Left ventricle myocardium inferior (tissue), 1 donor: Measurements from ENCODE around the gene CANT1. TPM values are rescaled to one million over a fixed set of nuclear protein-coding genes. Genes with fewer than 3 reads are reported as not detected.

ENCODE experiments used
- DNase-seq: peaks from one replicate; pipeline ENCODE4 v3.0.0-alpha.2; 2020
- H3K27ac ChIP-seq: fragments of 200-600 bp; replicated peaks from 2 replicates; pipeline ENCODE4 v1.8.0; 2021
- H3K27me3 ChIP-seq: fragments of 200-600 bp; 2 replicates; pipeline ENCODE4 v1.8.0; 2021; ENCODE audit warnings: low read depth
- H3K36me3 ChIP-seq: fragments of 200-600 bp; 2 replicates; pipeline ENCODE4 v1.8.0; 2021
- H3K4me1 ChIP-seq: fragments of 200-600 bp; 2 replicates; pipeline ENCODE4 v1.8.0; 2021
- H3K4me3 ChIP-seq: fragments of 200-600 bp; 2 replicates; pipeline ENCODE4 v1.8.0; 2021; ENCODE audit warnings: mild to moderate bottlenecking, moderate library complexity
- H3K9me3 ChIP-seq: fragments of 200-600 bp; replicated peaks from 2 replicates; pipeline ENCODE4 v1.8.0; 2021
- intact Hi-C: fragments of 100-400 bp; cut with micrococcal nuclease; formaldehyde crosslinking; loops from one replicate; pipeline ENCODE4 v1.11.0; 2022
- total RNA-seq: library from RNA; stranded (reverse); fragmentation: NEBNext Ultra II Directional; extraction: Animal tissue kit (Norgen Biotek cat#: 25700); gene quantifications from one replicate; pipeline ENCODE4 v1.2.1, GENCODE V29; 2021
- TF ChIP-seq, protein P1 (sequence below): fragments of 200-600 bp; IDR thresholded peaks from 2 replicates; pipeline ENCODE4 v1.8.0; 2021; ENCODE audit warnings: antibody characterized with exemption, mild to moderate bottlenecking, borderline replicate concordance
- donor health status: DM: no; HTN: yes; CAD: no; lungs with severe emphysema.

The CANT1 gene
- total RNA-seq, 1 donor from 2014 or later: 24.2 TPM

DNA sequence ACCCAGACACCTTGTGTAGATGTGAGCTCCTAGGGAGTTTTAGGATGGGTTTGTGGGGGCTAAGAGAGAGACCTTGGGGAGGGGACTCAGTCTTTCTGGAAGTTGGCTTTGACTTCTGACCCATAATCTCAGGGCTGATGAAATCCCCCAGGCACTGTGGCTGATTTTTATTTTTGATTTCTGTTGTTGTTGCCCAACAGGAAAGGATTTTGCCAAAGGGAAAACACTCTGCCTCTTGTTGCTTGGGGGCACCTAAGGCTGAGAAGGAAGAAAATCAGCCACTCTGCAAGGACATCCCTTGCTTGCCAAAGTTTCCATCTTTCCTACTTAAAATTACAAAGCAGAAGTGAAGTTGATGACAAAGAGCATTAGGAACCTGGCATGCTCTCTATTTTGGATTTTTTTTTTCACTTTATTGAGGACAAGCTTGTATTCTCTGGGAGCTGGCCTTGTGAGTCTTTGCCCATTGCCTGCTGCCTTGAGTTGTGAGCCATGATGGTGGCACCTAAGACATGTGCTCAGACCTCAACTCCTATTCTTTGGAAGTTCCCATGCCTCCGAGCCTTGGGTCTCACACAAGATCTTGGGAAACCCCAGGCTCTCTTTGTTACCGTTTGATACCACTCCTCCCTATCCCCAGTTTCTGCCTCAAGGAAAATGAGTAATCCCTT lies 11.2 kb upstream of the CANT1 start:
- Histone ChIP-seq H3K9me3 (no peaks in the 10 kb centered on the region), H3K4me3 (no peak overlapping the region), H3K27me3 (no peaks in the 10 kb centered on the region), H3K4me1 (peaks cover 64% of the 10 kb centered on the region), H3K27ac (peak overlapping the region; percentile 95), H3K36me3 (no peaks in the 10 kb centered on the region)
- no peak for DNase-seq
- TF ChIP-seq, protein P1, sequence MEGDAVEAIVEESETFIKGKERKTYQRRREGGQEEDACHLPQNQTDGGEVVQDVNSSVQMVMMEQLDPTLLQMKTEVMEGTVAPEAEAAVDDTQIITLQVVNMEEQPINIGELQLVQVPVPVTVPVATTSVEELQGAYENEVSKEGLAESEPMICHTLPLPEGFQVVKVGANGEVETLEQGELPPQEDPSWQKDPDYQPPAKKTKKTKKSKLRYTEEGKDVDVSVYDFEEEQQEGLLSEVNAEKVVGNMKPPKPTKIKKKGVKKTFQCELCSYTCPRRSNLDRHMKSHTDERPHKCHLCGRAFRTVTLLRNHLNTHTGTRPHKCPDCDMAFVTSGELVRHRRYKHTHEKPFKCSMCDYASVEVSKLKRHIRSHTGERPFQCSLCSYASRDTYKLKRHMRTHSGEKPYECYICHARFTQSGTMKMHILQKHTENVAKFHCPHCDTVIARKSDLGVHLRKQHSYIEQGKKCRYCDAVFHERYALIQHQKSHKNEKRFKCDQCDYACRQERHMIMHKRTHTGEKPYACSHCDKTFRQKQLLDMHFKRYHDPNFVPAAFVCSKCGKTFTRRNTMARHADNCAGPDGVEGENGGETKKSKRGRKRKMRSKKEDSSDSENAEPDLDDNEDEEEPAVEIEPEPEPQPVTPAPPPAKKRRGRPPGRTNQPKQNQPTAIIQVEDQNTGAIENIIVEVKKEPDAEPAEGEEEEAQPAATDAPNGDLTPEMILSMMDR: no peak
- intact Hi-C loops: no loop called here

GRCh38 chr17:79019632-79020584 lies 10.3 kb upstream of the CANT1 start:
- Histone ChIP-seq H3K27ac (peak overlapping the region; percentile 95), H3K4me1 (peaks cover 56% of the 10 kb centered on the region), H3K9me3 (no peaks in the 10 kb centered on the region), H3K4me3 (peak overlapping the region; percentile 42), H3K27me3 (no peaks in the 10 kb centered on the region), H3K36me3 (no peaks in the 10 kb centered on the region)
- TF ChIP-seq, protein P1: peak; percentile 83
- peak; percentile 68 for DNase-seq
- intact Hi-C loops: no loop called here

- no peak overlapping the region for H3K27ac ChIP-seq
Observed at GRCh38 chr17:79019261-79019631, 9.7 kb upstream of the CANT1 start.

DNA sequence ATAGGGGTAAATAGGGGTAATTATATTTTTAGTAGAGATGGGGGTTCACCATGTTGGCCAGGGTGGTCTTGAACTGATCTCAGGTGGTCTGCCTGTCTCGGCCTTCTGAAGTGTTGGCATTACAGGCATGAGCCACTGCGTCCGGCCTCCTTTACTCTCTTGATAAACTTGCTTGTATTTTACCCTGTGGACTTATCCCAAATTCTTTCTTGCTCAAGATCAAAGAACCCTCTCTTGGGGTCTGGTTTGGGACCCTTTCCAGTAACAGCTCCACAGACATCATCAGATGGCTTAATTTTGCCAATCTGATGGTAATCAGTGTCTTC lies 8.8 kb upstream of the CANT1 start:
- intact Hi-C loops: no loop called here
- no peak for DNase-seq

More at GRCh38 chr17:79019261-79019631, 9.7 kb upstream of the CANT1 start:
- H3K4me1 ChIP-seq: peaks cover 49% of the 10 kb centered on the region
- H3K27me3 ChIP-seq: no peaks in the 10 kb centered on the region
- intact Hi-C loops: no loop called here
- no peak overlapping the region for H3K4me3 ChIP-seq
- H3K36me3 ChIP-seq: no peaks in the 10 kb centered on the region
- DNase-seq: no peak
- TF ChIP-seq, protein P1: no peak
- H3K9me3 ChIP-seq: no peaks in the 10 kb centered on the region

More for the DNA sequence above, 8.8 kb upstream of the CANT1 start:
- Histone ChIP-seq H3K4me1 (peaks cover 40% of the 10 kb centered on the region), H3K27me3 (no peaks in the 10 kb centered on the region), H3K36me3 (no peaks in the 10 kb centered on the region), H3K27ac (no peak overlapping the region), H3K4me3 (no peak overlapping the region), H3K9me3 (no peaks in the 10 kb centered on the region)
- TF ChIP-seq, protein P1: no peak
